Cortex of kidney (tissue), 1 donor: ENCODE measurements around the gene PIGQ.
"Not testable (repeated sequence)": the region's sequence is repeated elsewhere in the genome, so short reads cannot be mapped to it uniquely, and the experiment has no call there.

Experiments
- DNase-seq: peaks from one replicate; lab custom pipeline; 2025; lab: John Stamatoyannopoulos, UW

The PIGQ gene

GRCh38 chr16:586047-586644 lies 16.4 kb downstream of the PIGQ start:
- DNase-seq = no peak

- no peak for DNase-seq
Observed at GRCh38 chr16:586645-587590, 17.1 kb downstream of the PIGQ start.

- no peak for DNase-seq
Observed at GRCh38 chr16:588639-588888, 18.8 kb downstream of the PIGQ start.

- DNase-seq = no peak
Observed at GRCh38 chr16:588889-589657, 19.3 kb downstream of the PIGQ start.

- peak; percentile 71 for DNase-seq
Observed at GRCh38 chr16:589658-590187, 20.0 kb downstream of the PIGQ start, which contains the start of gene RAB40C. Gene RAB40C, plus strand, starts transcription at chr16:590066. Its CDS starts 226 bp downstream, at chr16:590292.

- DNase-seq = no peak
Observed at GRCh38 chr16:590188-590814, 20.5 kb downstream of the PIGQ start.

- DNase-seq = no peak
Observed at GRCh38 chr16:590815-591200, 21.0 kb downstream of the PIGQ start.

- no peak for DNase-seq
Observed at GRCh38 chr16:591231-591630, 21.5 kb downstream of the PIGQ start.

- no peak for DNase-seq
Observed at GRCh38 chr16:591892-592517, 22.2 kb downstream of the PIGQ start.

GRCh38 chr16:592518-593306 lies 22.9 kb downstream of the PIGQ start:
- DNase-seq = no peak

GRCh38 chr16:593406-593805 lies 23.6 kb downstream of the PIGQ start:
- DNase-seq = no peak

- no peak for DNase-seq
Observed at GRCh38 chr16:593807-594206, 24.0 kb downstream of the PIGQ start.

- DNase-seq = no peak
Observed at GRCh38 chr16:595094-595528, 25.3 kb downstream of the PIGQ start.

- no peak for DNase-seq
Observed at GRCh38 chr16:595942-596735, 26.4 kb downstream of the PIGQ start.

GRCh38 chr16:596736-597060 lies 26.9 kb downstream of the PIGQ start:
- no peak for DNase-seq

- not testable (repeated sequence) for DNase-seq
Observed at GRCh38 chr16:597655-598054, 27.9 kb downstream of the PIGQ start.

GRCh38 chr16:598823-599739 lies 29.3 kb downstream of the PIGQ start:
- no peak for DNase-seq

- DNase-seq = no peak
Observed at GRCh38 chr16:600781-601180, 31.0 kb downstream of the PIGQ start.

- DNase-seq = no peak
Observed at GRCh38 chr16:603933-604332, 34.2 kb downstream of the PIGQ start.
